Smooth muscle cell of bladder (primary cell): ENCODE data around the gene SLAMF1. TPM values are rescaled to one million over a fixed set of nuclear protein-coding genes. Genes with fewer than 3 reads are reported as not detected.

Source experiments
- total RNA-seq: library from RNA; depleted of rRNA; stranded (reverse); fragments of >200 nt; gene quantifications from 2 replicates; pipeline ENCODE4 v1.2.3, GENCODE V29; 2014

SLAMF1 gene
- total RNA-seq = not detected in 2 replicates

DNA sequence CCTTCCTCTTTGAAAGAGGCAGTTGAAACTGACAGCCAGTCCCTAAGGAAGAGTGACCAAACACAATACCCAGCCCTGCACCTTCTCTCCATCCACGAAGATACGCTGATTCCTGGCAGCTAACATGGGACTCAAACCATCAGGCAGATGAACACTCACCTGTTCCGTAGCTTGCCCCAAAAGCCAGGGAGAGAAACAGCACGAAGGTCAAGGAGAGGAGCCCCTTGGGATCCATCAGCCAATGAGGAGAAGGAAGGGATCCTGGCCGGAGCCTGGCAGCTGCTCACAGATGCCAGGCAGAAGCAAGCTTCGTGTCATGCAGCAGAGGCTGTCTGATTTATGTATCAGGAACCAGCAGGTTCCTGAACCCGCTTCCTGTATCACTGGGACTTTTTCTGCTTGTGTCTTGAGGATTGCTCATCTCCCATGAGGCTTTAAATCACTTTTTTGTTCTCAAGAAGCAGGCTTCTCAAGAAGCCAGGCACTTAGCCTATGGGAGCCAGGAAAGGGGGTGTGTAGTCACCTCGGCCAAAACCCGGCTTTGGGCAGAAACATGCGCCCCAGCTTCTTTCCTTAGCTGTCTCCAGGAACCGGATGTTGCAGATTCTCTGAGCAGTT is at the start of gene SLAMF1:
Gene SLAMF1 (minus strand): TSS at position 334 of the 618 bp plus-strand sequence. CDS start 99 bp downstream, at position 235.

GRCh38 chr1:160579216-160579701 is 67.6 kb downstream of the SLAMF1 start, which contains the start of gene CD84:
TSS of gene CD84 (minus strand) at chr1:160579496. CDS start at chr1:160579437, 59 bp downstream.

Other genes with a start within 250 kb of the SLAMF1 start
- not detected in 2 replicates for gene VANGL2, start 246.5 kb downstream of the SLAMF1 start, total RNA-seq
- gene SLAMF6, start 123.8 kb downstream of the SLAMF1 start, total RNA-seq = not detected in 2 replicates
- gene CD84, start 67.5 kb downstream of the SLAMF1 start, total RNA-seq = not detected in 2 replicates
- not detected in 2 replicates for gene CD48, start 64.8 kb upstream of the SLAMF1 start, total RNA-seq
- gene SLAMF7, start 92.2 kb upstream of the SLAMF1 start, total RNA-seq = not detected in 2 replicates
- gene LY9, start 149.1 kb upstream of the SLAMF1 start, total RNA-seq = not detected in 2 replicates
- gene CD244, start 215.8 kb upstream of the SLAMF1 start, total RNA-seq = 0.09 TPM in 1 of 2 replicates, not detected in the other
- not detected in 2 replicates for gene ITLN1, start 238.1 kb upstream of the SLAMF1 start, total RNA-seq